ENCODE data around the gene VCL.
"Not testable (repeated sequence)": the region's sequence is repeated elsewhere in the genome, so short reads cannot be mapped to it uniquely, and the experiment has no call there.

- not testable (repeated sequence) for TF ChIP-seq CTCF (IDR thresholded peaks at IDR 0.05); TCF7L2 (IDR thresholded peaks at IDR 0.05; ENCODE audit: low read depth, low read length)
Observed at GRCh38 chr10:74014574-74014973, 16.7 kb downstream of the VCL start.

Data from Panc1 (cell line).